Measurements from ENCODE around the gene TERB2.
A peak's percentile ranks its signal among the peaks of the same experiment; 100 is the strongest.
"Not testable (repeated sequence)": the region's sequence is repeated elsewhere in the genome, so short reads cannot be mapped to it uniquely, and the experiment has no call there.

Gene TERB2

GRCh38 chr15:45003731-45004410 is 47.4 kb downstream of the TERB2 start:
- DNase-seq: not testable (repeated sequence)

- not testable (repeated sequence) for DNase-seq
Measured at GRCh38 chr15:45004590-45005175, 48.2 kb downstream of the TERB2 start.

- DNase-seq: no peak
Measured at GRCh38 chr15:45009046-45009445, 52.6 kb downstream of the TERB2 start.

GRCh38 chr15:45015114-45015513 is 58.6 kb downstream of the TERB2 start:
- not testable (repeated sequence) for DNase-seq

- not testable (repeated sequence) for DNase-seq
Measured at GRCh38 chr15:45020222-45020900, 63.9 kb downstream of the TERB2 start.

GRCh38 chr15:45020901-45021259 is 64.4 kb downstream of the TERB2 start:
- not testable (repeated sequence) for DNase-seq

GRCh38 chr15:45021348-45021747 is 64.9 kb downstream of the TERB2 start:
- no peak for DNase-seq

GRCh38 chr15:45022871-45023658 is 66.6 kb downstream of the TERB2 start, which contains the start of gene SORD:
Gene SORD, plus strand, starts transcription at chr15:45023195. Its CDS starts 89 bp downstream, at chr15:45023284.
- peak; percentile 81 to 88 (median 84) for DNase-seq

- DNase-seq: no peak
Measured at GRCh38 chr15:45023659-45024225, 67.3 kb downstream of the TERB2 start.

GRCh38 chr15:45024649-45025048 is 68.2 kb downstream of the TERB2 start:
- DNase-seq: not testable (repeated sequence)

GRCh38 chr15:45025627-45026026 is 69.1 kb downstream of the TERB2 start:
- not testable (repeated sequence) for DNase-seq

- no peak for DNase-seq
Measured at GRCh38 chr15:45026651-45027190, 70.2 kb downstream of the TERB2 start.

GRCh38 chr15:45027220-45027619 is 70.7 kb downstream of the TERB2 start:
- no peak for DNase-seq

Measured in T-helper 1 cell (primary cell).